HepG2 (cell line): ENCODE measurements around the gene FNDC8. TPM values are rescaled to one million over a fixed set of nuclear protein-coding genes. Genes with fewer than 3 reads are reported as not detected.
A peak's percentile ranks its signal among the peaks of the same experiment; 100 is the strongest.

ENCODE experiments used
- IRX3 ChIP-seq: sonication (generic); formaldehyde crosslinking; IDR thresholded peaks from 2 replicates; pipeline ENCODE4 v1.8.1; 2023; ENCODE audit warnings: mild to moderate bottlenecking, low read depth, missing genetic modification reagents, borderline replicate concordance
- KAT7 ChIP-seq: IDR thresholded peaks from 2 replicates; pipeline ENCODE4 v1.6.1; 2018; ENCODE audit warnings: borderline replicate concordance, missing compliant biosample characterization
- KLF13 ChIP-seq: sonication (generic); formaldehyde crosslinking; IDR thresholded peaks from 2 replicates; pipeline ENCODE4 v1.4.0; 2020; ENCODE audit warnings: mild to moderate bottlenecking, missing genetic modification reagents
- NFIC ChIP-seq: IDR thresholded peaks from 2 replicates; pipeline ENCODE4 v1.6.1; 2012; ENCODE audit warnings: mild to moderate bottlenecking, low read length, inconsistent platforms
- PRMT3 ChIP-seq: sonication (generic); formaldehyde crosslinking; IDR thresholded peaks from 2 replicates; pipeline ENCODE4 v1.8.1; 2022; ENCODE audit warnings: low read depth, mild to moderate bottlenecking, moderate library complexity, missing genetic modification reagents, borderline replicate concordance
- RFX5 ChIP-seq: IDR thresholded peaks from 2 replicates; pipeline ENCODE4 v1.6.1; 2011; ENCODE audit warnings: low read depth, low read length, improper control_type of control experiment
- SAP130 ChIP-seq: IDR thresholded peaks from 2 replicates; pipeline ENCODE4 v1.6.1; 2016; ENCODE audit warnings: low read depth
- TEAD3 ChIP-seq: optimal IDR thresholded peaks from 2 replicates; pipeline ENCODE3; 2016; ENCODE audit warnings: borderline replicate concordance
- ZBTB38 ChIP-seq: sonication (generic); formaldehyde crosslinking; IDR thresholded peaks from 2 replicates; pipeline ENCODE4 v1.5.1; 2020; ENCODE audit warnings: mild to moderate bottlenecking, missing genetic modification reagents
- ZMYM3 ChIP-seq: sonication (generic); formaldehyde crosslinking; IDR thresholded peaks from 2 replicates; pipeline ENCODE4 v1.5.1; 2020; ENCODE audit warnings: mild to moderate bottlenecking, missing genetic modification reagents
- ZNF235 ChIP-seq: sonication (generic); formaldehyde crosslinking; IDR thresholded peaks from 2 replicates; pipeline ENCODE4 v1.8.1; 2023; ENCODE audit warnings: mild to moderate bottlenecking, missing genetic modification reagents, borderline replicate concordance
- ZNF343 ChIP-seq: sonication (generic); formaldehyde crosslinking; IDR thresholded peaks from 2 replicates; pipeline ENCODE4 v1.4.0; 2020; ENCODE audit warnings: mild to moderate bottlenecking, missing genetic modification reagents
- polyA plus RNA-seq, 8 experiments: library from polyadenylated mRNA; depleted of rRNA in 3 of 8; stranded (reverse) in 7 of 8; unstranded in 1 of 8; fragments of >200 nt; fragmentation: Illumina TruSeq in 4 of 8; extraction: Trizol in 4 of 8; gene quantifications; 2 replicates each; pipeline versions ENCODE4 v1.2.1 to v1.2.3, GENCODE V29; 2011 to 2016; ENCODE audit warnings: low read depth in 4 of 8, missing spikeins in 1 of 8, mixed read lengths in 1 of 8; ENCODE audit not compliant: insufficient read depth in 1 of 8
- total RNA-seq, 5 experiments: library from RNA; depleted of rRNA; stranded (reverse); fragments of >200 nt; fragmentation: Illumina TruSeq; extraction: Trizol; gene quantifications; 2 replicates each; pipeline ENCODE4 v1.2.3, GENCODE V29; 2016; ENCODE audit warnings: low read depth in 1 of 5
- TF ChIP-seq, protein P1 (sequence below): sonication (generic); formaldehyde crosslinking; IDR thresholded peaks from 2 replicates; pipeline ENCODE4 v1.9.0; 2021; ENCODE audit warnings: missing genetic modification reagents, borderline replicate concordance
- TF ChIP-seq, protein P2 (sequence below): sonication (generic); formaldehyde crosslinking; IDR thresholded peaks from 2 replicates; pipeline ENCODE4 v1.4.0; 2020; ENCODE audit warnings: mild to moderate bottlenecking, missing genetic modification reagents, borderline replicate concordance
- TF ChIP-seq, protein P3 (sequence below): sonication (generic); formaldehyde crosslinking; IDR thresholded peaks from 2 replicates; pipeline ENCODE4 v1.4.0; 2020; ENCODE audit warnings: missing genetic modification reagents
- TF ChIP-seq, protein P4 (sequence below): sonication (generic); formaldehyde crosslinking; IDR thresholded peaks from 2 replicates; pipeline ENCODE4 v1.9.0; 2022; ENCODE audit warnings: missing genetic modification reagents, mild to moderate bottlenecking, borderline replicate concordance
- TF ChIP-seq, protein P5 (sequence below): sonication (generic); formaldehyde crosslinking; IDR thresholded peaks from 2 replicates; pipeline ENCODE4 v1.5.0; 2020; ENCODE audit warnings: missing genetic modification reagents, mild to moderate bottlenecking, borderline replicate concordance
- TF ChIP-seq, protein P6 (sequence below): sonication (generic); formaldehyde crosslinking; conservative IDR thresholded peaks from 2 replicates; pipeline ENCODE4 v1.4.0; 2020; ENCODE audit warnings: missing genetic modification reagents

Gene FNDC8
- total and polyA plus RNA-seq, 2 of the 13 experiments (the other 11 are each of a cell fraction or from before 2014, with no cell fraction given), result not detected

DNA sequence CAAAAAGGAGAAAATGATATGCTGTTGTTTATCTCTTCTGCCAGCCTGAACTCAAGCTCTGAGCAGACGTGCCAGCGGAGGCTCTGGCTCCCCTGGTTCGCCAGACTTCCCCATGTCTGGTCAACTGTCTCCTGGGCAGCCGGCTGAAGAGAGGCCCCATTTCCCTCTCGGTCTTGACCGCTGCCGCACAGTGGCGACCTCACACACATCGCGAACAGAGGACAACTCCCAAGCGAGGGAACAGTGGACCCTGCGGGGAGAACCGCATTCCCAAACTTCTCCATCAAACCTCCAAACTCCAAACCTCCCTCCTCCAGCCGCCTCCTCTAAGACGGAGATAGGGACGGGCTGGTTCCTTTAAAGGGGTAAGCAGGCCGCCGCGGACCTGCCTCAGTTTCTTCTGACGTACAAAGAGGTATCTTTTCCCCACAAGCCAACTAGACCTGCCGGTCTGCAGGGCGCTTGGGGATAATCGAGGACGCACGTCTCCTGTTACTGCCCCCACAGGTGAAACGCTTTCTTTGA lies 33.0 kb upstream of the FNDC8 start (continued):
- TF ChIP-seq, protein P1, sequence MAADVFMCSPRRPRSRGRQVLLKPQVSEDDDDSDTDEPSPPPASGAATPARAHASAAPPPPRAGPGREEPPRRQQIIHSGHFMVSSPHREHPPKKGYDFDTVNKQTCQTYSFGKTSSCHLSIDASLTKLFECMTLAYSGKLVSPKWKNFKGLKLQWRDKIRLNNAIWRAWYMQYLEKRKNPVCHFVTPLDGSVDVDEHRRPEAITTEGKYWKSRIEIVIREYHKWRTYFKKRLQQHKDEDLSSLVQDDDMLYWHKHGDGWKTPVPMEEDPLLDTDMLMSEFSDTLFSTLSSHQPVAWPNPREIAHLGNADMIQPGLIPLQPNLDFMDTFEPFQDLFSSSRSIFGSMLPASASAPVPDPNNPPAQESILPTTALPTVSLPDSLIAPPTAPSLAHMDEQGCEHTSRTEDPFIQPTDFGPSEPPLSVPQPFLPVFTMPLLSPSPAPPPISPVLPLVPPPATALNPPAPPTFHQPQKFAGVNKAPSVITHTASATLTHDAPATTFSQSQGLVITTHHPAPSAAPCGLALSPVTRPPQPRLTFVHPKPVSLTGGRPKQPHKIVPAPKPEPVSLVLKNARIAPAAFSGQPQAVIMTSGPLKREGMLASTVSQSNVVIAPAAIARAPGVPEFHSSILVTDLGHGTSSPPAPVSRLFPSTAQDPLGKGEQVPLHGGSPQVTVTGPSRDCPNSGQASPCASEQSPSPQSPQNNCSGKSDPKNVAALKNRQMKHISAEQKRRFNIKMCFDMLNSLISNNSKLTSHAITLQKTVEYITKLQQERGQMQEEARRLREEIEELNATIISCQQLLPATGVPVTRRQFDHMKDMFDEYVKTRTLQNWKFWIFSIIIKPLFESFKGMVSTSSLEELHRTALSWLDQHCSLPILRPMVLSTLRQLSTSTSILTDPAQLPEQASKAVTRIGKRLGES, result no peak
- TF ChIP-seq SAP130 (CRISPR knock-in tag) (no peak; the same call in none of the 2 replicates), IRX3 (CRISPR knock-in tag) (no peak), KLF13 (CRISPR knock-in tag) (no peak), ZNF343 (CRISPR knock-in tag) (no peak), ZMYM3 (CRISPR knock-in tag) (no peak), TEAD3 (no peak), KAT7 (CRISPR knock-in tag) (no peak), ZNF235 (CRISPR knock-in tag) (no peak), ZBTB38 (CRISPR knock-in tag) (no peak), NFIC (no peak), RFX5 (0 out of 2 replicates have a peak, but pooled peaks have one; percentile 47), PRMT3 (CRISPR knock-in tag) (no peak)
- TF ChIP-seq, protein P2, sequence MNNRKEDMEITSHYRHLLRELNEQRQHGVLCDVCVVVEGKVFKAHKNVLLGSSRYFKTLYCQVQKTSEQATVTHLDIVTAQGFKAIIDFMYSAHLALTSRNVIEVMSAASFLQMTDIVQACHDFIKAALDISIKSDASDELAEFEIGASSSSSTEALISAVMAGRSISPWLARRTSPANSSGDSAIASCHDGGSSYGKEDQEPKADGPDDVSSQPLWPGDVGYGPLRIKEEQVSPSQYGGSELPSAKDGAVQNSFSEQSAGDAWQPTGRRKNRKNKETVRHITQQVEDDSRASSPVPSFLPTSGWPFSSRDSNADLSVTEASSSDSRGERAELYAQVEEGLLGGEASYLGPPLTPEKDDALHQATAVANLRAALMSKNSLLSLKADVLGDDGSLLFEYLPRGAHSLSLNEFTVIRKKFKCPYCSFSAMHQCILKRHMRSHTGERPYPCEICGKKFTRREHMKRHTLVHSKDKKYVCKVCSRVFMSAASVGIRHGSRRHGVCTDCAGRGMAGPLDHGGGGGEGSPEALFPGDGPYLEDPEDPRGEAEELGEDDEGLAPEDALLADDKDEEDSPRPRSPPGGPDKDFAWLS (CRISPR knock-in tag), result no peak
- TF ChIP-seq, protein P3, sequence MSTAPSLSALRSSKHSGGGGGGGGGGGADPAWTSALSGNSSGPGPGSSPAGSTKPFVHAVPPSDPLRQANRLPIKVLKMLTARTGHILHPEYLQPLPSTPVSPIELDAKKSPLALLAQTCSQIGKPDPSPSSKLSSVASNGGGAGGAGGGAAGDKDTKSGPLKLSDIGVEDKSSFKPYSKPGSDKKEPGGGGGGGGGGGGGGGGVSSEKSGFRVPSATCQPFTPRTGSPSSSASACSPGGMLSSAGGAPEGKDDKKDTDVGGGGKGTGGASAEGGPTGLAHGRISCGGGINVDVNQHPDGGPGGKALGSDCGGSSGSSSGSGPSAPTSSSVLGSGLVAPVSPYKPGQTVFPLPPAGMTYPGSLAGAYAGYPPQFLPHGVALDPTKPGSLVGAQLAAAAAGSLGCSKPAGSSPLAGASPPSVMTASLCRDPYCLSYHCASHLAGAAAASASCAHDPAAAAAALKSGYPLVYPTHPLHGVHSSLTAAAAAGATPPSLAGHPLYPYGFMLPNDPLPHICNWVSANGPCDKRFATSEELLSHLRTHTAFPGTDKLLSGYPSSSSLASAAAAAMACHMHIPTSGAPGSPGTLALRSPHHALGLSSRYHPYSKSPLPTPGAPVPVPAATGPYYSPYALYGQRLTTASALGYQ (CRISPR knock-in tag), result no peak
- TF ChIP-seq, protein P4, sequence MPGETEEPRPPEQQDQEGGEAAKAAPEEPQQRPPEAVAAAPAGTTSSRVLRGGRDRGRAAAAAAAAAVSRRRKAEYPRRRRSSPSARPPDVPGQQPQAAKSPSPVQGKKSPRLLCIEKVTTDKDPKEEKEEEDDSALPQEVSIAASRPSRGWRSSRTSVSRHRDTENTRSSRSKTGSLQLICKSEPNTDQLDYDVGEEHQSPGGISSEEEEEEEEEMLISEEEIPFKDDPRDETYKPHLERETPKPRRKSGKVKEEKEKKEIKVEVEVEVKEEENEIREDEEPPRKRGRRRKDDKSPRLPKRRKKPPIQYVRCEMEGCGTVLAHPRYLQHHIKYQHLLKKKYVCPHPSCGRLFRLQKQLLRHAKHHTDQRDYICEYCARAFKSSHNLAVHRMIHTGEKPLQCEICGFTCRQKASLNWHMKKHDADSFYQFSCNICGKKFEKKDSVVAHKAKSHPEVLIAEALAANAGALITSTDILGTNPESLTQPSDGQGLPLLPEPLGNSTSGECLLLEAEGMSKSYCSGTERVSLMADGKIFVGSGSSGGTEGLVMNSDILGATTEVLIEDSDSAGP (CRISPR knock-in tag), result peak; percentile 54; the same call in 1 of the 2 replicates
- TF ChIP-seq, protein P5, sequence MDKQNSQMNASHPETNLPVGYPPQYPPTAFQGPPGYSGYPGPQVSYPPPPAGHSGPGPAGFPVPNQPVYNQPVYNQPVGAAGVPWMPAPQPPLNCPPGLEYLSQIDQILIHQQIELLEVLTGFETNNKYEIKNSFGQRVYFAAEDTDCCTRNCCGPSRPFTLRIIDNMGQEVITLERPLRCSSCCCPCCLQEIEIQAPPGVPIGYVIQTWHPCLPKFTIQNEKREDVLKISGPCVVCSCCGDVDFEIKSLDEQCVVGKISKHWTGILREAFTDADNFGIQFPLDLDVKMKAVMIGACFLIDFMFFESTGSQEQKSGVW (CRISPR knock-in tag), result no peak
- TF ChIP-seq, protein P6, sequence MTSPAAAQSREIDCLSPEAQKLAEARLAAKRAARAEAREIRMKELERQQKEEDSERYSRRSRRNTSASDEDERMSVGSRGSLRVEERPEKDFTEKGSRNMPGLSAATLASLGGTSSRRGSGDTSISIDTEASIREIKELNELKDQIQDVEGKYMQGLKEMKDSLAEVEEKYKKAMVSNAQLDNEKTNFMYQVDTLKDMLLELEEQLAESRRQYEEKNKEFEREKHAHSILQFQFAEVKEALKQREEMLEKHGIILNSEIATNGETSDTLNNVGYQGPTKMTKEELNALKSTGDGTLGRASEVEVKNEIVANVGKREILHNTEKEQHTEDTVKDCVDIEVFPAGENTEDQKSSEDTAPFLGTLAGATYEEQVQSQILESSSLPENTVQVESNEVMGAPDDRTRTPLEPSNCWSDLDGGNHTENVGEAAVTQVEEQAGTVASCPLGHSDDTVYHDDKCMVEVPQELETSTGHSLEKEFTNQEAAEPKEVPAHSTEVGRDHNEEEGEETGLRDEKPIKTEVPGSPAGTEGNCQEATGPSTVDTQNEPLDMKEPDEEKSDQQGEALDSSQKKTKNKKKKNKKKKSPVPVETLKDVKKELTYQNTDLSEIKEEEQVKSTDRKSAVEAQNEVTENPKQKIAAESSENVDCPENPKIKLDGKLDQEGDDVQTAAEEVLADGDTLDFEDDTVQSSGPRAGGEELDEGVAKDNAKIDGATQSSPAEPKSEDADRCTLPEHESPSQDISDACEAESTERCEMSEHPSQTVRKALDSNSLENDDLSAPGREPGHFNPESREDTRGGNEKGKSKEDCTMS (CRISPR knock-in tag), result no peak
